ENCODE data around the gene RMP24.

RMP24 gene

GRCh38 chr18:36017232-36017631 lies 44.8 kb downstream of the RMP24 start:
- 41% methylated on average over 2 of the region's 2 CpGs for WGBS (ENCODE audit: low lambda C conversion rate)
- H3K4me1 ChIP-seq (ENCODE audit: control insufficient read depth in 1 of 2, insufficient read depth in 2 of 2, low read depth in 1 of 2, low read length in 1 of 2), result peaks cover 0 to 11% of the 10 kb centered on the region in 2 experiments; a peak in 2 of 4 replicates
- H2AFZ ChIP-seq (ENCODE audit: low read depth), result no peak overlapping the region
- H3K4me3 ChIP-seq (ENCODE audit: low read depth in 2 of 2, low read length in 1 of 2), result no peak overlapping the region
- ChIA-PET CTCF (interaction anchor here (0.6 to 3.5 kb wide), 39 partner anchors 9 to 801 kb away, joined by 3 to 91 read pairs (median 4); partner anchors contain the start of genes ELP2, RPRD1A and SLC39A6), POLR2A (interaction anchor here (1.0 kb wide), 2 partner anchors 13 to 267 kb away, joined by 3 to 6 read pairs; no protein-coding TSS in a partner anchor)
- H4K20me1 ChIP-seq (ENCODE audit: insufficient read depth), result no peaks in the 10 kb centered on the region
- TF ChIP-seq EP300 (IDR thresholded peaks at IDR 0.05; ENCODE audit: borderline replicate concordance in 1 of 2, low read depth in 1 of 2, low read length in 1 of 2), result peak in 1 of 2 experiments; percentile 97; a peak in 2 of 4 replicates
- peak; percentile 94 for TF ChIP-seq CHD2 (IDR thresholded peaks at IDR 0.05; ENCODE audit: low read length, partially characterized antibody)
- TF ChIP-seq TAF1 (IDR thresholded peaks at IDR 0.05; ENCODE audit: borderline replicate concordance, low read depth, low read length), result no peak
- TF ChIP-seq FOXJ3 (CRISPR knock-in tag; IDR thresholded peaks at IDR 0.05), result 0 out of 2 replicates have a peak, but pooled peaks have one; percentile 62
- TF ChIP-seq POLR2AphosphoS5 (IDR thresholded peaks at IDR 0.05; ENCODE audit: low read depth, low read length), result peak; percentile 50; the same call in 1 of the 2 replicates
- TF ChIP-seq SMC3 (IDR thresholded peaks at IDR 0.05; ENCODE audit: low read depth, low read length), result no peak; the same call in 1 of the 2 replicates
- TF ChIP-seq NRF1 (IDR thresholded peaks at IDR 0.05; ENCODE audit: low read depth, low read length), result no peak
- TF ChIP-seq MXI1 (IDR thresholded peaks at IDR 0.05; ENCODE audit: low read depth, low read length), result peak; percentile 65
- peak; percentile 94; the same call in 1 of the 2 replicates for TF ChIP-seq RCOR1 (IDR thresholded peaks at IDR 0.05; ENCODE audit: low read length)
- peak; percentile 97 for TF ChIP-seq GATA2 (CRISPR knock-in tag; IDR thresholded peaks at IDR 0.05)
- TF ChIP-seq RAD21 (IDR thresholded peaks at IDR 0.05; ENCODE audit: low read length), result peak; percentile 43
- TF ChIP-seq TCF12 (IDR thresholded peaks at IDR 0.05), result peak; percentile 79
- TF ChIP-seq MEF2A (IDR thresholded peaks at IDR 0.05; ENCODE audit: borderline replicate concordance, low read depth), result no peak
- H3K9me3 ChIP-seq, result no peaks in the 10 kb centered on the region
- no peak overlapping the region for H3K9ac ChIP-seq
- no peaks in the 10 kb centered on the region for H3K27me3 ChIP-seq (ENCODE audit: insufficient read depth)
- DNase-seq, result peak; percentile 72
- no peaks in the 10 kb centered on the region for H3F3A ChIP-seq (replicated peaks; ENCODE audit: insufficient read depth)
- no peak overlapping the region for H3K4me2 ChIP-seq
- H3K79me2 ChIP-seq (ENCODE audit: insufficient read depth), result no peaks in the 10 kb centered on the region
- H3K9me2 ChIP-seq, result no peaks in the 10 kb centered on the region
- H3K27ac ChIP-seq (ENCODE audit: low read depth in 2 of 2, low read length in 1 of 2), result peak overlapping the region; percentile 2 to 98; a peak in 3 of 4 replicates
- H3K36me3 ChIP-seq (replicated peaks in 1 of 2; ENCODE audit: control insufficient read depth in 1 of 2, insufficient read depth in 2 of 2, low read length in 1 of 2), result no peaks in the 10 kb centered on the region

GRCh38 chr18:36020174-36020711 lies 47.8 kb downstream of the RMP24 start:
- H3K4me3 ChIP-seq (ENCODE audit: low read depth in 2 of 2, low read length in 1 of 2), result no peak overlapping the region
- no peak overlapping the region for H3K9ac ChIP-seq
- no peaks in the 10 kb centered on the region for H3K9me2 ChIP-seq
- peaks cover 0 to 3% of the 10 kb centered on the region in 2 experiments for H3K36me3 ChIP-seq (replicated peaks in 1 of 2; ENCODE audit: control insufficient read depth in 1 of 2, insufficient read depth in 2 of 2, low read length in 1 of 2)
- no peak overlapping the region for H2AFZ ChIP-seq (ENCODE audit: low read depth)
- CTCF ChIA-PET, result interaction anchor here (0.6 to 1.4 kb wide), 3 partner anchors 76 to 264 kb away, joined by 3 to 10 read pairs (median 4); no protein-coding TSS in a partner anchor
- no peaks in the 10 kb centered on the region for H3K79me2 ChIP-seq (ENCODE audit: insufficient read depth)
- H3K4me2 ChIP-seq, result no peak overlapping the region
- no peaks in the 10 kb centered on the region for H3K27me3 ChIP-seq (ENCODE audit: insufficient read depth)
- peak; percentile 42 for DNase-seq
- peaks cover 0 to 17% of the 10 kb centered on the region in 2 experiments; a peak in 2 of 4 replicates for H3K4me1 ChIP-seq (ENCODE audit: control insufficient read depth in 1 of 2, insufficient read depth in 2 of 2, low read depth in 1 of 2, low read length in 1 of 2)
- POLR2A ChIA-PET, result interaction anchor here (0.6 kb wide), 1 partner anchor 235 kb away, joined by 3 read pairs; no protein-coding TSS in a partner anchor
- 72% methylated on average over 3 of the region's 3 CpGs for WGBS (ENCODE audit: low lambda C conversion rate)
- no peaks in the 10 kb centered on the region for H3K9me3 ChIP-seq
- TF ChIP-seq FOXJ3 (CRISPR knock-in tag; IDR thresholded peaks at IDR 0.05), result no peak
- no peak for TF ChIP-seq EZH2phosphoT487 (IDR thresholded peaks at IDR 0.05; ENCODE audit: borderline replicate concordance, low read depth)
- TF ChIP-seq POLR2AphosphoS5 (IDR thresholded peaks at IDR 0.05; ENCODE audit: low read depth, low read length), result no peak
- TF ChIP-seq RCOR1 (IDR thresholded peaks at IDR 0.05; ENCODE audit: low read length), result peak; percentile 81; the same call in 1 of the 2 replicates
- no peak for TF ChIP-seq RXRA (IDR thresholded peaks at IDR 0.05; ENCODE audit: borderline replicate concordance, low read depth)
- TF ChIP-seq CHD2 (IDR thresholded peaks at IDR 0.05; ENCODE audit: low read length, partially characterized antibody), result peak; percentile 73
- no peak for TF ChIP-seq NRF1 (IDR thresholded peaks at IDR 0.05; ENCODE audit: low read depth, low read length)
- peak in 1 of 2 experiments; percentile 89; a peak in 2 of 4 replicates for TF ChIP-seq EP300 (IDR thresholded peaks at IDR 0.05; ENCODE audit: borderline replicate concordance in 1 of 2, low read depth in 1 of 2, low read length in 1 of 2)
- TF ChIP-seq GATA2 (CRISPR knock-in tag; IDR thresholded peaks at IDR 0.05), result peak; percentile 92
- TF ChIP-seq GABPA (IDR thresholded peaks at IDR 0.05; ENCODE audit: low read depth), result no peak
- TF ChIP-seq RAD21 (IDR thresholded peaks at IDR 0.05; ENCODE audit: low read length), result peak; percentile 21; the same call in 1 of the 2 replicates
- TF ChIP-seq SIN3A (IDR thresholded peaks at IDR 0.05; ENCODE audit: borderline replicate concordance, low read depth, low read length), result no peak
- 0 out of 2 replicates have a peak, but pooled peaks have one; percentile 25 for TF ChIP-seq MXI1 (IDR thresholded peaks at IDR 0.05; ENCODE audit: low read depth, low read length)
- peak overlapping the region in 1 of 2 experiments; percentile 48; a peak in 2 of 4 replicates for H3K27ac ChIP-seq (ENCODE audit: low read depth in 2 of 2, low read length in 1 of 2)
- H4K20me1 ChIP-seq (ENCODE audit: insufficient read depth), result no peaks in the 10 kb centered on the region
- no peaks in the 10 kb centered on the region for H3F3A ChIP-seq (replicated peaks; ENCODE audit: insufficient read depth)
